Activated CD4-positive, alpha-beta T cell treated with anti-CD3 and anti-CD28 coated beads, Interleukin-2, Interleukin-6, amounts not matched to agents 100 ng/mL and 50 ng/mL, durations not matched to agents 16 hours and 8 hours (primary cell): ENCODE results near the gene CAMTA1.
"Not testable (repeated sequence)": the region's sequence is repeated elsewhere in the genome, so short reads cannot be mapped to it uniquely, and the experiment has no call there.

Source experiments
- DNase-seq: peaks from one replicate; pipeline ENCODE4 v3.0.0-alpha.2; 2020

Gene CAMTA1

GRCh38 chr1:7679159-7679872, 894.1 kb downstream of the CAMTA1 start:
- no peak for DNase-seq

DNA sequence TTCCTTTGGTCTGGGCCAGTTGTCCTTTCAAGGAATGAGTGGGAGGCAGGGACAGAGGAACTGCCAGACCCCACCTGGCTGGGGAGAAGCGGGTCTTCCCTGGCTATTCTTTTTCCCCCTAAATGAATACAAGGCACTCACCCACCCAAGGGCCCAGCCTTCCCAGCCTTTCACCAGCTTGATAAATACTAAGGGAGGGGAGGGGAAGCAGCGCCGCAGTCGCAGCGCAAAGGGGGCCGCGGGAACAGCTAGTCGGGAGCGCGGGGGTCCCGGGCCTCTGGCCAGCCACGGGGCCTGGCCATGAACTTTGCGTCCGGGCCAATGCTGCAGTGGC, 894.6 kb downstream of the CAMTA1 start:
- DNase-seq: no peak

GRCh38 chr1:7680207-7680954, 895.1 kb downstream of the CAMTA1 start:
- DNase-seq: peak; percentile 23

GRCh38 chr1:7680955-7681268, 895.7 kb downstream of the CAMTA1 start:
- DNase-seq: no peak

GRCh38 chr1:7681401-7681800, 896.1 kb downstream of the CAMTA1 start:
- DNase-seq: no peak

- no peak for DNase-seq
Observed at GRCh38 chr1:7683521-7683920, 898.3 kb downstream of the CAMTA1 start.

DNA sequence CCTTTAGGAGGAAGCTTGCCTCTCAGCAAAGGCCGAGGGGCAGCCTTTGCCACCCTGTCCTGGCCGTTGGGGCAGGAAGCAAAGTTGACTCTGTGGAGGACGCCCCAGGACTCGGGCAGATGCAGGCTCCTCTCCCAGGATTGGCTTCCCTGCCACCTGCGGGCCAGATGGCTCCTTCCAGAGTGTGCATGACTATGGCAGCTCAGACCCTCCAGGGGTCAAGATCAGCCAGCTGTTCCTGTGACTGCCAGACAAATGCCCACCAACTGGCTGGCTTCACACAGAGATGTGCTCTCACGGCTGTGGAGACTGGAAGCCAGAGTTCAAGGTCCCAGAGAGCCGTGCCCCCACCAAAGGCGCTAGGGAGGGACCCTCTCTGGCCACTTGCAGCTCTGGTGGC, 898.9 kb downstream of the CAMTA1 start:
- DNase-seq: no peak

DNA sequence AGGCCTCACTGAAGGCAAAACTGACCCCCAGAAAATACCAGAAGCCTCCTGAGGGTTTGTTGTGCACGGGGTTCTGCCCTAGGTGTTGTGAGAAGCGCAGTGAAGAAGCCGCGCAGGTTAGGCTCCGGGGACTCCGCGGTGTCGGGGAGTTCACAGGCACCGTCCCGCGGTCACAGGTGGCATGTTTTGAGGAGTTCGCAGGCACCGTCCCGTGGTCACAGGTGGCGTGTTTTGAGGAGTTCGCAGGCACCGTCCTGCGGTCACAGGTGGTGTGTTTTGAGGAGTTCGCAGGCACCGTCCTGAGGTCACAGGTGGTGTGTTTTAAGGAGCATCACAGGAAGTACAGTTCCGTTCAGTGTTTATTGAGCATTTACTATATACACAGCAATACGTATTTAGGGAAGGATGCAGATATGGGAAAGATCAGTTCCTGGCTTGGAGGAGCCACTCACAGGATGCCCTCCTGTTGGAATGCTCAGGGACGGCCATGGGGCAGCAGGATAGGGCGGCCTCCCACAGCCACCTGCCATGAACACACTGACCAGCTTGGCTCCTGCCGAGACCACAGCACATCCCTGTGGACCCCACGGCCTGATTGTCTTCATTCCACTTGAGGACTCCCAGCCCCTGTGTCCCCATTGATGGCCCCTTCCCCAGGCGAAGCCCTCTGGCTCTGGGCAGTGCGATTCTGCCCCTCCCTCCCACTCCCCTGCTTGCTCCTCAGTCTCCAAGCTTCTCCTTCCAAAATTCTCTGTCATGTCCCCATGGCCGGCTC, 899.8 kb downstream of the CAMTA1 start:
- no peak for DNase-seq

DNA sequence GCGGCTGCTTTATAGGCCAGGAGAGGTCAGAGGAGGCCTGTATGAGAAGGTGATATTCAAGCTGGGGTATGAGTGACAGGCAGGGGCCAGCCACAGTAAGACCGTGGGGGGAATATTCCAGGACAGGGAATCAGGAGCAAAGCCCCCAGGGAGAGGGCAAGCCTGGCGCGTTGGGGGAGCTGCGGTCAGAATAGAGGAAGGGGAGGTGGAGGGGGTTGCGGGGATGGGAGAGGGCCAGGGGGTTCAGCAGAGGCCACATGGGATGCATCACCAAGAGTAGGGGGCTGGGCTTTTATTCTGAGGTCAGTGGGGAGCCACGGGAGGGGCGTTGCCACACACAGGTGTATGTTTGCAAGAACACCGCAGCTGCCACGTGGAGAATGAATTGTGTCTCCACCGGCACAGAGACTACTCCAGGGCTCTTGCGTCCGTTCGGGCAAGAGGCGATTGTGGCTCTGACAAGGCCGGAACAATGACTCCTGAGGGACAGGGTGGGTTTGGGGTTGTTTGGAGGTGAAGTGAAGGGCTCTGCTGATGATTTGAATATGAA, 901.1 kb downstream of the CAMTA1 start:
- DNase-seq: no peak

DNA sequence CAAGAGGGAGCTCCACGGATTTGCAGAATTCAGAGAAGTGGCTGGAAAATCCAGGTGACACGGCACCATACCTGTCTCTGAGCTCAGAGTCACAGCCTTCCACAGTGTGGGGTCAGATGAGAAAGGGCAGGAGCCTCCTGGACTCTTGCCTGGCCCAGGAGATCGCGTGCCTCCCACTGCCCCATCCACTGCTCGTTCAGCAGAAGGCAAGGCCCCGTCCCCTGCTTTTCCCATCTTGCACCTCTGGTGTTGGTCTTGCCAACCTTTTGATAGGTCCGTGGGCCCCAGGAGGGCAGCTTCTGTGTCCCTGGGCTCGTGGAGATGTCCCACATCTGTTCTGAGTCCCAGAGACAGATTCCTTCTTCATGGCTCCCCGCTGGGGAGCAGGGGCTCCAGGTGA, 902.2 kb downstream of the CAMTA1 start:
- DNase-seq: no peak

GRCh38 chr1:7688659-7689058, 903.4 kb downstream of the CAMTA1 start:
- no peak for DNase-seq

DNA sequence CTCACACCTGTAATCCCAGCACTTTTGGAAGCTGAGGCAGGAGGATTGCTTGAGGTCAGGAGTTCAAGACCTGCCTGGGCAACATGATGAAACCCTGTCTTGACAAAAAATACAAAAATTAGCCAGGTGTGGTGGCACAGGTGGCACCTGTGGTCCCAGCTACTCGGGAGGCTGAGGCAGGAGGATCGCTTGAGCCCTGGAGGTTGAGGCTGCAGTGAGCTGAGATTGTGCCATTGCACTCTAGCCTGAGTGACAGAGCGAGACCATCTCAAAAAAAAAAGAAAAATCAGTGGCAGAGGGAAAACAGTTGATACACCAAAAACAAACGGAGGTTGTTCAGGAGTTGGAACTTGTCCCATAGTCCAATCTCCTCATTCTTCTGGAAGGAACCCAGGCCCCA, 904.1 kb downstream of the CAMTA1 start:
- not testable (repeated sequence) for DNase-seq

GRCh38 chr1:7690076-7690475, 904.8 kb downstream of the CAMTA1 start:
- DNase-seq: no peak

DNA sequence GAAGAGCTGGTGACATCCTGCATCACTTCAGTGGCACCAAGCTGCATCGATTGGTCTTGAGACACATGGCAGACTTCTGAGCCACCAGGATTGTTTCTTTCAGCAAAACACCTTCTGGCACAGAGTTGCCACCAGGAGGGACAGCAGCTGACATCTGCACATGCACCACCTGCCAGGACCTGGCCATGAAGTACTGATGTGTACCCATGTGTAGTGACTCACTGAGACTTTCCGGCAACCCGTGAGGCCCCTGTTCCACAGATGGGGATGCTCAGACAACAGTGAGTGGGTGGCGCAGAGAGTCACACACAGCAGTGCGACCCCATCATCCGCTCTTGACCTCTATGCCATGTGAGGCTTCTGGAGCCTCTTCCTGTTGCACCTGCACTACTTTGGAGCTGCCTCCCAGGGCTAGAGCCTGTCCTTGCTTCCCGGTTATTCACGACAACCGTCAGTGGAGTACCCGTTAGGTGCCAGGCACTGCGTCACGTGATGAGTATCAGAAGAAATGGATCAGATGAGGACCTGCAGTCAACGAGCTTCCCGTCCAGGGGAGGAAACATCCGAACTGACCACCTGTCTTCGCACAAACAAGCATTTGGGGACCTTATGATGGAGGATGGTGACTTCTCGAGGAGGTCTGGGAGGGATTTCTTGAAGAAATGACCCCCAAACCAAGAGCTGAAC, 905.4 kb downstream of the CAMTA1 start:
- DNase-seq: no peak

GRCh38 chr1:7691576-7691975, 906.3 kb downstream of the CAMTA1 start:
- DNase-seq: no peak

GRCh38 chr1:7692005-7692404, 906.8 kb downstream of the CAMTA1 start:
- no peak for DNase-seq

GRCh38 chr1:7693037-7693436, 907.8 kb downstream of the CAMTA1 start:
- not testable (repeated sequence) for DNase-seq

DNA sequence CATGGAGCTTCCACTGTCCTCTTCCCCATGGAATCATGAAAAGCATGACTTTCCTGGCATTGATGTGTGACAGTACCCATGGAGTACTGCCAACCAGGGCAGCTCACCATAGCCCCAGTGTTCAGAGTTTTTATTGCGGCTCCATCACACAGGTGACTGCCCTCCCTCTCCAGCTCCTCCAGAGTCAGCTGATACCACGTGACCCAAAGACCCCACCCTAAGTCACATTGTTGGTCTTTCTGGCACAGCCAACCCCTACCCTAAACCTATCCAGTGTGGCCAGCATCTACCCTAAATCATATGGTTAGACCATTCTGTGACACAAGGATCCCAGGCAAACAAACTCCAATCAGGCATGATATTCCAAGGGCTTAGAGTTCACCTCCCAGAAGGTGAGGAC, 908.4 kb downstream of the CAMTA1 start:
- DNase-seq: no peak

DNA sequence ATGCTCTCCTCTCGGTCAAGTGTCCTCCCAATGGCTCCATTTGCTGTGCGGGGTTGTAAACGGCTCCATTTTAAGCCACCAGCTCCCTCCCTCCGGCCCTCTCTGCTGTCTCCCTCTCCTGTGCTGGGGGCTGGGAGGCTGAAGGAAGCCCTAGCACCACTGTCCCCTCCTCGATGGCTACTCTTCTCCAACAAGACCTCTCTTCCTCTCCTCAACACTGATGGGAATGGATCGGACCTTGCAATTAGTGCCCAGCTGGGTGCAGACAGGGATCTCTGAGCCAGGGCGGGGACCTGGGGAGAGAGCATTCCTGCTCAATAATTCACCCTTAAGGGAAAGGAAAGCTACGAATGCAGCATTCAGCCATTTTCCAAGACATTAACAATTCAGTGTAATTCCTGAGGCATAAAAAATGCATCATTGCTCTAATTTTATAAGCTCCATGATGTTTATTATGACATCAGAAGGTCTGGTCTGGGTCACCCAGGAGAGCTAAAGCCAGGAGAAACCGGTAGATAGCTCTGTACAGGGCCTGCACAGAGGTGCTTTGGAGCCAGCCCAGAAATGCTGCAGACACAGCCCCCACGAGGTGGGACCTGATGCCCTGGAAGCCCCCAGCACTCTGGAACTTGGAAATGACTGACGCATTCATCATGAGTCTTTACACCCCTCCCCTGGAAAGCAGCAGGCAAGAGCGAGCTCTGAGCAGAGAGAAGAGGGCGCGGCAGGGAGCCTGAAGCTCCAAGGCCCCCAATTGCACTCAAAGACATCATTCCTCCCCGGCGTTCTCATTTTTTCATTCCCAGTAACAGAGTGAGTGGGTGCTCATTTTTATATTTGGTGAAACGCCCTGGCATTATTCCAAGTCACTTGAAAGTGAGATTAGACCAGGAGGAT, 909.6 kb downstream of the CAMTA1 start:
- no peak for DNase-seq

GRCh38 chr1:7695497-7696117, 910.4 kb downstream of the CAMTA1 start:
- DNase-seq: no peak

DNA sequence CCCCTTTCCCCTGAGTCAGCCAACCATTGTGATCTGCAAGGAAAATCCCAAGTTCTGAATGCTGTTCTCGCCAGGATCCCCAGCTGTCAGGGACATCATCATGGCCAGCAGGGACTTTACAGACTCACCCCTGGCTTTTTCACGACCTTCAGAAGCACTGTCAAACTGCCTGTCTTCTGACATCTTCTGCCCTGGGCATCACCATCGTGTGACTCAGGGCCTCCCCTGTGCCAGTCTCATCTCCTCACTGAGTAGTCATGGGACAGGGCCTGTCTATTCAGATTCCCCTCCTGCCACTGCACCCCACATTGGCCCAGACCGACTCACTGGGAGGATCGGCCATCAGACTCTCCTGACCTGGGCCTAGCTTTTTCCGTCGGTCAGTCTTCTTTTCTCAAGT, 913.4 kb downstream of the CAMTA1 start:
- no peak for DNase-seq

DNA sequence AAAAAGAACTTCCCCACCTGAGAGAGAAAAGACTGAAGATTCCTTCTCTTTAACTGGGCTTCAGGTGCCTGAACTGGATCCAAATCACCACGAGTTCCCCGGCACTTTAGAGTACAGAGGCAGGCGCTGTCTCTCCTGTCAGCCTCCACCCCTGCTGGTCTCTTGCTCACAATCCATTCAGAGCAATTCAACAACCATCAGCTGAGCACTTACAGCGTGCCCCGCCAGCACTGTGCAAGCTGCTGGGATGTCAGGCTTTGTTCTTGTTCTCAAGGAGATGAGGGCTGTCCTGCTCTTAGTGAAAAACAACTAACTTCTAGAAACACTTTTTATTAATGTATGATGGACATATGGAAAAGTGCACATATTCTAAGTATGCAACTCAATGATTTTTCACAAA, 917.1 kb downstream of the CAMTA1 start:
- DNase-seq: no peak
